Coronary artery (tissue), 2 donors: ENCODE measurements around the gene SLC22A3.

Source experiments
- DNase-seq: peaks from one replicate; pipeline ENCODE4 v3.0.0-alpha.2; 2017; ENCODE audit warnings: low spot score
- H3K27ac ChIP-seq, 2 donors: fragments of 200-600 bp; sonication (generic); one replicate each; pipeline ENCODE4 v1.5.1; 2016 to 2019
- H3K4me3 ChIP-seq: fragments of 200-600 bp; sonication (generic); 2 replicates; pipeline ENCODE4 v1.5.1; 2016; ENCODE audit warnings: mild to moderate bottlenecking, moderate library complexity
- TF ChIP-seq, protein P1 (sequence below): fragments of 200-600 bp; sonication (generic); IDR thresholded peaks from one replicate; pipeline ENCODE4 v1.5.1; 2019; ENCODE audit warnings: antibody characterized with exemption

Gene SLC22A3

GRCh38 chr6:160336200-160336599, 12.0 kb upstream of the SLC22A3 start:
- Histone ChIP-seq H3K4me3 (no peak overlapping the region), H3K27ac (no peak overlapping the region)
- TF ChIP-seq, protein P1, sequence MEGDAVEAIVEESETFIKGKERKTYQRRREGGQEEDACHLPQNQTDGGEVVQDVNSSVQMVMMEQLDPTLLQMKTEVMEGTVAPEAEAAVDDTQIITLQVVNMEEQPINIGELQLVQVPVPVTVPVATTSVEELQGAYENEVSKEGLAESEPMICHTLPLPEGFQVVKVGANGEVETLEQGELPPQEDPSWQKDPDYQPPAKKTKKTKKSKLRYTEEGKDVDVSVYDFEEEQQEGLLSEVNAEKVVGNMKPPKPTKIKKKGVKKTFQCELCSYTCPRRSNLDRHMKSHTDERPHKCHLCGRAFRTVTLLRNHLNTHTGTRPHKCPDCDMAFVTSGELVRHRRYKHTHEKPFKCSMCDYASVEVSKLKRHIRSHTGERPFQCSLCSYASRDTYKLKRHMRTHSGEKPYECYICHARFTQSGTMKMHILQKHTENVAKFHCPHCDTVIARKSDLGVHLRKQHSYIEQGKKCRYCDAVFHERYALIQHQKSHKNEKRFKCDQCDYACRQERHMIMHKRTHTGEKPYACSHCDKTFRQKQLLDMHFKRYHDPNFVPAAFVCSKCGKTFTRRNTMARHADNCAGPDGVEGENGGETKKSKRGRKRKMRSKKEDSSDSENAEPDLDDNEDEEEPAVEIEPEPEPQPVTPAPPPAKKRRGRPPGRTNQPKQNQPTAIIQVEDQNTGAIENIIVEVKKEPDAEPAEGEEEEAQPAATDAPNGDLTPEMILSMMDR = no peak
- DNase-seq = no peak

DNA sequence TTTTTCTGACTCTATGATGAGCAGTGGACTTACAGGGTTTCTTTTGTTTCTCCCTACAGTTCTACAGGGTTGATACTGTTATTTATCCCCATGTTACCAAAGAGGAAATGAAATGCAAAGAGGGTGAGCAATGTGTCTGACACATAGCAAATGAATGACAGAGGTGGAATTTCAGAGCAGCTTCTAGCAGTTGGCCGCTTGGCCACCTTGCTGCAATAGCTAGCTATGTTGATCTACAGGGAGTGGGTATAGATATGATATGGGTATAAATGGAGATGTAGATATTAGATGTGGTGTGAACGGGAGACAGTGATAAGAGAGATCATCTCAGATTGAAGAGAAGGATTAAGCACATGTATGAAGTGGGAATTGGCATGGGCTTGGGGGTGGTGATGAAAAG, 10.9 kb upstream of the SLC22A3 start:
- Histone ChIP-seq H3K27ac (no peak overlapping the region), H3K4me3 (no peak overlapping the region)
- TF ChIP-seq, protein P1 = no peak
- DNase-seq = no peak

- Histone ChIP-seq H3K27ac (no peak overlapping the region), H3K4me3 (no peak overlapping the region)
- TF ChIP-seq, protein P1 = no peak
- no peak for DNase-seq
These were observed 10.2 kb upstream of the SLC22A3 start for GRCh38 chr6:160337991-160338390.

GRCh38 chr6:160343144-160343543, 5.0 kb upstream of the SLC22A3 start:
- H3K4me3 ChIP-seq = no peak overlapping the region
- DNase-seq = no peak

DNA sequence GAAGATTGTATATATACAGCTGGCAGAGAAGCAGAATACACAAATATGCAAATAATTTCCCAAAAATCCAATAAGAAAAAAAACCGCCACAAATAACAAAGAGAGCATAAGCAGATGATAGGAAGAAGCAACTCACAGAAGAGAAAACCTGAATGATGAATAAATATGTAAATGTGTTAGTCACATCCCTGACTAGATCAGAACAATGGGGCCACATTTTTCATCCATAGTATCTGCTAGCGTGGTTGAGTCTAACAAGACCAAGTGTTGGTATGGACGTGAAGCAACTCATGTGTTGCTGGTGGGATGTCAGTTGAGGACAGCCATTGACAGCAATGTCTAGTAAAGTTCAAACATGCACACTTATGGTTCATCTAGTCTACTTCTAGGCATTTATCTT, 3.9 kb upstream of the SLC22A3 start:
- H3K27ac ChIP-seq = no peak overlapping the region
- DNase-seq = no peak
- TF ChIP-seq, protein P1 = no peak

More at GRCh38 chr6:160343144-160343543, 5.0 kb upstream of the SLC22A3 start:
- TF ChIP-seq, protein P1 = no peak
- no peak overlapping the region for H3K27ac ChIP-seq

DNA sequence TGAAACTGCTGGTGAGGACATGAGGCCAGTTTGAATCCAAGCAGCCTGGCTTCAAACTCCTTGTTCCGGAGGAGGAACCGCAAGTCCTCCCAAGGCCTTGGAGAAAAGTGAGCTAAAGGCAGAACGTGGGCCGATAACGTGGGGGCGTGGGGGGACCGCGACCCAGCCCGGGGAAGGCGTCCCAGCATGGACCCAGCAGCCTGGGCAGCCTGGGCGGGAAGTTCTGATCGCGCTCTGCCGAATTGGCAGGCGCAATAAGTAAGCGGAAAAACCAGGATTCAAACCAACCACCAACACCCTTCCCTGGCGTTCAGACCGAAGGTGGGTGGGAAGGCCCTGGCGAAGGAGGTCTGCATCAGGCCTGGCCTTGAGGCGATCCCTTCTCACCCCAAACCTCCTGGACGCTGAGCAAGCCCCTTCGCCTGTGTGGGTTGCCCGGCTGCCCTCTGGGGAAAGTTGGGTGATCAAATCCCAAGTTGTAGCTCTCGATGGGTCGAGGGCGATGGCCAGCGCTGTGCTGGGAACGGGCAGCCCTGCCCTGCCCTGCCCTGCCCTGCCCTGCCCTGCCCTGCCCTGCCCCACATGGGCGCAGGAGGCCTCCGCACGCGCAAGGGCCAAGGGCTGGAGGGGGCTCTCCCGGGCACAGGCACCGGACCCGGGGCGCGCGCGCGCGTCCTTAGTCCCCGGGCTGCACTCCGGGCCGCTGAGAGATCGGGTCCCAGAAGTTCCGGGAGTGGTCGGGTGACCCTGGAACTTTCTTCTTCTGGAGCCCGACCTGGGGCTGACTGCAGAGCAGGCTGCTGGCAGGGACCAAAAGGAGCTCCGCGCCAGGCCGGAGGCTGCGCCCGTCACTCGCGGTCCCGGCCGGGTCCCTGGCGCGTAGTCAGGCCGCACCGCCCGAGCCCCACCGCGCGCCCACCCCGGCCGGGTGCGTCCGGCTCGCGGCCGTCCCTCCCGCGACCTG, 637 bp upstream of the SLC22A3 start:
- Histone ChIP-seq H3K4me3 (peak overlapping the region; percentile 76), H3K27ac (peak overlapping the region; percentile 87)
- DNase-seq = no peak
- TF ChIP-seq, protein P1 = no peak

More for the DNA sequence above, 3.9 kb upstream of the SLC22A3 start:
- no peak overlapping the region for H3K4me3 ChIP-seq

- peak overlapping the region; percentile 87 for H3K27ac ChIP-seq
- no peak for DNase-seq
These were observed 853 bp downstream of the SLC22A3 start for GRCh38 chr6:160349020-160349441.

More at GRCh38 chr6:160349020-160349441, 853 bp downstream of the SLC22A3 start:
- H3K4me3 ChIP-seq = peak overlapping the region; percentile 76
- TF ChIP-seq, protein P1 = no peak
